Measurements from ENCODE around the gene ZKSCAN2.

- TF ChIP-seq CTCF (IDR thresholded peaks at IDR 0.05) (no peak), EP300 (IDR thresholded peaks at IDR 0.05) (no peak), POLR2A (IDR thresholded peaks at IDR 0.05) (no peak)
These were observed 33.7 kb downstream of the ZKSCAN2 start for GRCh38 chr16:25223964-25224363.
